HG02798 (cell line): ENCODE results near the gene PLXNA4.

Source experiments
- ATAC-seq: cut with Tn5 transposase; IDR thresholded peaks from one replicate; pipeline ENCODE4 v1.9.1; 2021; ENCODE audit warnings: mild to moderate bottlenecking; ENCODE audit not compliant: unreplicated experiment, poor library complexity

Gene PLXNA4

GRCh38 chr7:132450696-132451095, 125.6 kb downstream of the PLXNA4 start:
- ATAC-seq: no peak

GRCh38 chr7:132450188-132450587, 126.1 kb downstream of the PLXNA4 start:
- no peak for ATAC-seq

- no peak for ATAC-seq
These were observed 129.5 kb downstream of the PLXNA4 start for GRCh38 chr7:132446666-132447278.

GRCh38 chr7:132446260-132446659, 130.0 kb downstream of the PLXNA4 start:
- no peak for ATAC-seq

GRCh38 chr7:132443761-132444520, 132.3 kb downstream of the PLXNA4 start:
- ATAC-seq: no peak

GRCh38 chr7:132441935-132442334, 134.3 kb downstream of the PLXNA4 start:
- ATAC-seq: no peak

GRCh38 chr7:132440151-132440550, 136.1 kb downstream of the PLXNA4 start:
- ATAC-seq: no peak

GRCh38 chr7:132438926-132439325, 137.3 kb downstream of the PLXNA4 start:
- ATAC-seq: no peak

GRCh38 chr7:132437730-132438129, 138.5 kb downstream of the PLXNA4 start:
- ATAC-seq: no peak

- ATAC-seq: no peak
These were observed 140.1 kb downstream of the PLXNA4 start for GRCh38 chr7:132436121-132436520.

GRCh38 chr7:132435016-132435990, 141.0 kb downstream of the PLXNA4 start:
- no peak for ATAC-seq

GRCh38 chr7:132434041-132434440, 142.2 kb downstream of the PLXNA4 start:
- ATAC-seq: no peak

GRCh38 chr7:132433301-132433700, 143.0 kb downstream of the PLXNA4 start:
- no peak for ATAC-seq

- ATAC-seq: no peak
These were observed 145.1 kb downstream of the PLXNA4 start for GRCh38 chr7:132430861-132431822.

- ATAC-seq: no peak
These were observed 146.0 kb downstream of the PLXNA4 start for GRCh38 chr7:132430041-132430855.

- no peak for ATAC-seq
These were observed 147.1 kb downstream of the PLXNA4 start for GRCh38 chr7:132429181-132429580.

GRCh38 chr7:132428247-132428919, 147.9 kb downstream of the PLXNA4 start:
- no peak for ATAC-seq

GRCh38 chr7:132425942-132426341, 150.3 kb downstream of the PLXNA4 start:
- ATAC-seq: no peak
